OCI-LY3 (cell line): ENCODE measurements around the gene GYPA.
"Not testable (repeated sequence)": the region's sequence is repeated elsewhere in the genome, so short reads cannot be mapped to it uniquely, and the experiment has no call there.

Source experiments
- H2AFZ ChIP-seq: fragments of 200-600, 300-600 bp; shearing (Covaris generic); 2 replicates; pipeline ENCODE4 v1.6.0; 2014; ENCODE audit warnings: antibody characterized with exemption, low read depth, low read length
- H3K27ac ChIP-seq: fragments of 200-600, 300-600 bp; sonication (generic); 2 replicates; pipeline ENCODE4 v1.5.1; 2014; ENCODE audit warnings: mild to moderate bottlenecking, low read length, moderate library complexity, mixed read lengths
- H3K27me3 ChIP-seq: fragments of 200-600, 300-600 bp; sonication (generic); 2 replicates; pipeline ENCODE4 v1.6.1; 2014; ENCODE audit warnings: low read depth, low read length, mixed read lengths
- H3K36me3 ChIP-seq: fragments of 200-600, 300-600 bp; sonication (generic); replicated peaks from 2 replicates; pipeline ENCODE3; 2014; ENCODE audit warnings: low read depth, low read length, mixed read lengths
- H3K4me1 ChIP-seq: fragments of 300-600, 200-600 bp; sonication (generic); 2 replicates; pipeline ENCODE4 v1.6.1; 2014; ENCODE audit warnings: low read length, mixed read lengths
- H3K4me2 ChIP-seq: fragments of 200-600, 300-600 bp; sonication (generic); 2 replicates; pipeline ENCODE4 v1.6.1; 2014; ENCODE audit warnings: low read length, mixed read lengths
- H3K4me3 ChIP-seq: fragments of 300-600, 200-600 bp; sonication (generic); 2 replicates; pipeline ENCODE4 v1.5.1; 2014; ENCODE audit warnings: antibody characterized with exemption, mild to moderate bottlenecking, low read length, moderate library complexity
- H3K79me2 ChIP-seq: fragments of 300-600, 200-600 bp; shearing (Covaris generic); 2 replicates; pipeline ENCODE4 v1.6.1; 2014; ENCODE audit warnings: mild to moderate bottlenecking, low read length, mixed read lengths
- H3K9ac ChIP-seq: fragments of 300-600, 200-600 bp; shearing (Covaris generic); 2 replicates; pipeline ENCODE4 v1.6.0; 2014; ENCODE audit warnings: mild to moderate bottlenecking, low read length, moderate library complexity
- H3K9me3 ChIP-seq: fragments of 200-600, 300-600 bp; shearing (Covaris generic); 2 replicates; pipeline ENCODE4 v1.6.1; 2014; ENCODE audit warnings: low read length, mixed read lengths; ENCODE audit not compliant: insufficient read depth
- H4K20me1 ChIP-seq: fragments of 200-600, 300-600 bp; sonication (generic); 2 replicates; pipeline ENCODE4 v1.6.1; 2016; ENCODE audit warnings: low read length, mixed read lengths; ENCODE audit not compliant: insufficient read depth
- CTCF ChIP-seq: fragments of 200-600, 300-600 bp; sonication (generic); IDR thresholded peaks from 2 replicates; pipeline ENCODE4 v1.5.1; 2014; ENCODE audit warnings: antibody characterized with exemption, low read length, low read depth
- EZH2phosphoT487 ChIP-seq: fragments of 200-600 bp; shearing (Covaris generic); IDR thresholded peaks from 2 replicates; pipeline ENCODE4 v1.6.1; 2018; ENCODE audit warnings: antibody characterized with exemption, mixed run types, low read depth

GYPA gene

GRCh38 chr4:144115519-144115918 is 25.0 kb downstream of the GYPA start:
- TF ChIP-seq CTCF (no peak), EZH2phosphoT487 (no peak)
- H3K9ac ChIP-seq: no peak overlapping the region
- H3K4me3 ChIP-seq: peak overlapping the region; percentile 12
- H4K20me1 ChIP-seq: no peaks in the 10 kb centered on the region
- no peaks in the 10 kb centered on the region for H3K79me2 ChIP-seq
- H3K9me3 ChIP-seq: no peaks in the 10 kb centered on the region
- no peak overlapping the region for H2AFZ ChIP-seq
- no peaks in the 10 kb centered on the region for H3K36me3 ChIP-seq
- H3K4me1 ChIP-seq: no peaks in the 10 kb centered on the region
- peaks cover 27% of the 10 kb centered on the region for H3K27me3 ChIP-seq
- peak overlapping the region; percentile 29 for H3K4me2 ChIP-seq
- no peak overlapping the region for H3K27ac ChIP-seq

DNA sequence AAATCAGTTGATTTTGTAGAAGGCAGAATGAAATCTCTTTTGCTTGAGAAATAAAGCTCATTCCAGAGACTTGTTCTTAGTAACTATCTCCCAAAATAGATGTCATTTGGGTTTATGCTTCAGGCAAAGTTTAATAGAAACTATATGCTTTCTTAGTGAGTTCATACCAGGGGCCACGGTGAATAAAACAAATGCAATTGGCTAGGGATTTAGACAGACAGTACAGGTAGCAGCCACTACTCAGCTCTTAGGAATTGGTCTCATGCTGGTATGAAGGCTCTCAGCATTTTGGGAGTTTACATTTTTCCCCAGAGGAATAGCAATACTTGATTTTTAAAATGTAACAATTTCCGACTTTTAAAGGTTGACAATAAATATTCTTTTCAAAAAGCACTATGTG is 27.0 kb downstream of the GYPA start:
- H2AFZ ChIP-seq: no peak overlapping the region
- H3K9ac ChIP-seq: no peak overlapping the region
- H3K4me2 ChIP-seq: no peak overlapping the region
- H3K79me2 ChIP-seq: no peaks in the 10 kb centered on the region
- no peaks in the 10 kb centered on the region for H3K4me1 ChIP-seq
- no peaks in the 10 kb centered on the region for H3K9me3 ChIP-seq
- peaks cover 27% of the 10 kb centered on the region for H3K27me3 ChIP-seq
- H3K4me3 ChIP-seq: no peak overlapping the region
- TF ChIP-seq CTCF: no peak
- no peak for TF ChIP-seq EZH2phosphoT487
- no peaks in the 10 kb centered on the region for H4K20me1 ChIP-seq
- H3K27ac ChIP-seq: no peak overlapping the region
- H3K36me3 ChIP-seq: no peaks in the 10 kb centered on the region

GRCh38 chr4:144104509-144105130 is 35.9 kb downstream of the GYPA start:
- no peak overlapping the region for H3K9ac ChIP-seq

GRCh38 chr4:144097776-144098175 is 42.7 kb downstream of the GYPA start:
- not testable (repeated sequence) for H3K4me3 ChIP-seq, H3K4me2 ChIP-seq, H3K27me3 ChIP-seq, H4K20me1 ChIP-seq, H3K36me3 ChIP-seq, H3K79me2 ChIP-seq, H3K4me1 ChIP-seq, H2AFZ ChIP-seq, H3K9ac ChIP-seq, H3K9me3 ChIP-seq, H3K27ac ChIP-seq

More at GRCh38 chr4:144104509-144105130, 35.9 kb downstream of the GYPA start:
- Histone ChIP-seq H2AFZ (no peak overlapping the region), H3K79me2 (no peaks in the 10 kb centered on the region), H3K36me3 (no peaks in the 10 kb centered on the region), H3K4me2 (no peak overlapping the region), H3K27me3 (peaks cover 16% of the 10 kb centered on the region; the same call in 1 of the 2 replicates), H4K20me1 (no peaks in the 10 kb centered on the region), H3K27ac (no peak overlapping the region), H3K9me3 (no peaks in the 10 kb centered on the region), H3K4me3 (no peak overlapping the region), H3K4me1 (no peaks in the 10 kb centered on the region)
- TF ChIP-seq CTCF: no peak
- TF ChIP-seq EZH2phosphoT487: no peak

- not testable (repeated sequence) for H3K4me2 ChIP-seq, H3K9me3 ChIP-seq, H2AFZ ChIP-seq, H3K9ac ChIP-seq, H3K27ac ChIP-seq, H4K20me1 ChIP-seq, H3K27me3 ChIP-seq, H3K36me3 ChIP-seq, H3K4me1 ChIP-seq, H3K4me3 ChIP-seq, H3K79me2 ChIP-seq
Measured at GRCh38 chr4:144093995-144094394, 46.5 kb downstream of the GYPA start.

DNA sequence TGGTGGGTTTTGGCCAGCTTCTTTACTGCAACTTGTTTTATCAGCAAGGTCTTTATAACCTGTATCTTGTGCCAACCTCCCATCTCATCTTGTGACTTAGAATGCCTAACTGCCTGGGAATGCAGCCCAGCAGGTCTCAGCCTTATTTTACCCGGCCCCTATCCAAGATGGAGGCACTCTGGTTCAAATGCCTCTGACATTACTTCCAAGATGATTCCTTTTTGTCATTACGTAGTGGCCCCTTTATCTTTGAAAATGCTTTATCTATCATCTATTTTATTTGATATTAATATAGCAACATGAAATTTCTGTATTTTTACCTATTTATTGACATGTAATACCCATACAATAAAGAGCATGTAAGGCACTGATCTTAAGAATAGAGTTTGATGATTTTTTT is 49.3 kb downstream of the GYPA start:
- not testable (repeated sequence) for H3K27ac ChIP-seq, H3K4me3 ChIP-seq, H3K27me3 ChIP-seq, H3K9me3 ChIP-seq, H3K79me2 ChIP-seq, H3K9ac ChIP-seq, H3K4me1 ChIP-seq, H3K36me3 ChIP-seq, H4K20me1 ChIP-seq, H2AFZ ChIP-seq, H3K4me2 ChIP-seq
